NCI-H69 (cell line): Measurements from ENCODE around the gene ITGAX.
A peak's percentile ranks its signal among the peaks of the same experiment; 100 is the strongest.

Source experiments
- DNase-seq: peaks from one replicate; lab custom pipeline; 2025; lab: John Stamatoyannopoulos, UW

The ITGAX gene

GRCh38 chr16:31373235-31373634 lies 18.3 kb downstream of the ITGAX start:
- no peak for DNase-seq

- no peak for DNase-seq
Observed at GRCh38 chr16:31375231-31375630, 20.3 kb downstream of the ITGAX start.

- DNase-seq = no peak
Observed at GRCh38 chr16:31376705-31377104, 21.7 kb downstream of the ITGAX start.

GRCh38 chr16:31377210-31377903 lies 22.4 kb downstream of the ITGAX start:
- no peak for DNase-seq

GRCh38 chr16:31380201-31380600 lies 25.2 kb downstream of the ITGAX start:
- no peak for DNase-seq

GRCh38 chr16:31382485-31383161 lies 27.6 kb downstream of the ITGAX start:
- DNase-seq = peak; percentile 62

- no peak for DNase-seq
Observed at GRCh38 chr16:31385680-31386079, 30.7 kb downstream of the ITGAX start.

GRCh38 chr16:31386157-31386984 lies 31.4 kb downstream of the ITGAX start:
- DNase-seq = peak; percentile 36

- no peak for DNase-seq
Observed at GRCh38 chr16:31388535-31388934, 33.6 kb downstream of the ITGAX start.

GRCh38 chr16:31390504-31391041 lies 35.6 kb downstream of the ITGAX start:
- no peak for DNase-seq

- no peak for DNase-seq
Observed at GRCh38 chr16:31393056-31393455, 38.1 kb downstream of the ITGAX start, which contains the start of gene ITGAD. Gene ITGAD, plus strand, starts transcription at chr16:31393335. Its CDS starts 26 bp downstream, at chr16:31393361.

GRCh38 chr16:31395647-31396046 lies 40.7 kb downstream of the ITGAX start:
- no peak for DNase-seq

GRCh38 chr16:31397096-31397660 lies 42.2 kb downstream of the ITGAX start:
- no peak for DNase-seq

GRCh38 chr16:31397701-31398100 lies 42.7 kb downstream of the ITGAX start:
- no peak for DNase-seq

- no peak for DNase-seq
Observed at GRCh38 chr16:31400191-31400590, 45.2 kb downstream of the ITGAX start.

- no peak for DNase-seq
Observed at GRCh38 chr16:31401436-31401835, 46.5 kb downstream of the ITGAX start.

GRCh38 chr16:31402687-31403086 lies 47.7 kb downstream of the ITGAX start:
- no peak for DNase-seq

GRCh38 chr16:31403590-31404352 lies 48.8 kb downstream of the ITGAX start:
- no peak for DNase-seq

GRCh38 chr16:31404353-31405064 lies 49.5 kb downstream of the ITGAX start:
- no peak for DNase-seq

- DNase-seq = no peak
Observed at GRCh38 chr16:31407406-31407805, 52.4 kb downstream of the ITGAX start.

GRCh38 chr16:31409433-31409832 lies 54.5 kb downstream of the ITGAX start:
- no peak for DNase-seq
